Activated B cell treated with CpG ODN at 0.5 μM for 24 hours (primary cell): ENCODE measurements around the gene RNF130. TPM values are rescaled to one million over a fixed set of nuclear protein-coding genes. Genes with fewer than 3 reads are reported as not detected.

Experiments used
- ATAC-seq: fragments of 200-7000 bp; cut with Tn5 transposase; one replicate; pipeline ENCODE4 v1.10.0; 2021; ENCODE audit warnings: low read depth, mild to moderate bottlenecking, moderate library complexity
- CTCF ChIA-PET: fragments of 350-600 bp; sonication (Branson Sonifier 250); formaldehyde crosslinking; loops from one replicate; lab custom pipeline; 2021; ENCODE audit warnings: antibody characterized with exemption; lab: Charles Lee
- POLR2A ChIA-PET: fragments of 350-600 bp; sonication (Branson Sonifier 250); formaldehyde crosslinking; loops from one replicate; lab custom pipeline; 2021; ENCODE audit warnings: antibody characterized with exemption; lab: Charles Lee
- DNase-seq: peaks from one replicate; pipeline ENCODE4 v3.0.0; 2022
- H3K27ac Mint-ChIP-seq: one replicate; pipeline ENCODE4 v1.8.0; 2020; ENCODE audit warnings: mixed read lengths
- H3K27me3 Mint-ChIP-seq: one replicate; pipeline ENCODE4 v1.8.0; 2021; ENCODE audit warnings: mixed read lengths
- H3K36me3 Mint-ChIP-seq: one replicate; pipeline ENCODE4 v1.8.0; 2021; ENCODE audit warnings: low read depth, mixed read lengths
- H3K4me1 Mint-ChIP-seq: one replicate; pipeline ENCODE4 v1.8.0; 2021; ENCODE audit warnings: mixed read lengths
- H3K4me3 Mint-ChIP-seq: one replicate; pipeline ENCODE4 v1.8.0; 2020; ENCODE audit warnings: mild to moderate bottlenecking, mixed read lengths
- H3K9me3 Mint-ChIP-seq: one replicate; pipeline ENCODE4 v1.8.0; 2020; ENCODE audit warnings: mixed read lengths
- intact Hi-C: fragments of 100-400 bp; cut with micrococcal nuclease; formaldehyde crosslinking; loops from one replicate; pipeline ENCODE4 v1.15.1; 2024
- total RNA-seq: library from RNA; stranded (reverse); gene quantifications from 2 replicates; pipeline ENCODE4 v1.2.3, GENCODE V29; 2022
- TF ChIP-seq, protein P1 (sequence below): fragments of 200-600 bp; IDR thresholded peaks from one replicate; pipeline ENCODE4 v1.8.0; 2022; ENCODE audit warnings: antibody characterized with exemption, mild to moderate bottlenecking

RNF130 gene, protein sequence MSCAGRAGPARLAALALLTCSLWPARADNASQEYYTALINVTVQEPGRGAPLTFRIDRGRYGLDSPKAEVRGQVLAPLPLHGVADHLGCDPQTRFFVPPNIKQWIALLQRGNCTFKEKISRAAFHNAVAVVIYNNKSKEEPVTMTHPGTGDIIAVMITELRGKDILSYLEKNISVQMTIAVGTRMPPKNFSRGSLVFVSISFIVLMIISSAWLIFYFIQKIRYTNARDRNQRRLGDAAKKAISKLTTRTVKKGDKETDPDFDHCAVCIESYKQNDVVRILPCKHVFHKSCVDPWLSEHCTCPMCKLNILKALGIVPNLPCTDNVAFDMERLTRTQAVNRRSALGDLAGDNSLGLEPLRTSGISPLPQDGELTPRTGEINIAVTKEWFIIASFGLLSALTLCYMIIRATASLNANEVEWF
- total RNA-seq: 17.6 and 18.5 TPM in 2 replicates

DNA sequence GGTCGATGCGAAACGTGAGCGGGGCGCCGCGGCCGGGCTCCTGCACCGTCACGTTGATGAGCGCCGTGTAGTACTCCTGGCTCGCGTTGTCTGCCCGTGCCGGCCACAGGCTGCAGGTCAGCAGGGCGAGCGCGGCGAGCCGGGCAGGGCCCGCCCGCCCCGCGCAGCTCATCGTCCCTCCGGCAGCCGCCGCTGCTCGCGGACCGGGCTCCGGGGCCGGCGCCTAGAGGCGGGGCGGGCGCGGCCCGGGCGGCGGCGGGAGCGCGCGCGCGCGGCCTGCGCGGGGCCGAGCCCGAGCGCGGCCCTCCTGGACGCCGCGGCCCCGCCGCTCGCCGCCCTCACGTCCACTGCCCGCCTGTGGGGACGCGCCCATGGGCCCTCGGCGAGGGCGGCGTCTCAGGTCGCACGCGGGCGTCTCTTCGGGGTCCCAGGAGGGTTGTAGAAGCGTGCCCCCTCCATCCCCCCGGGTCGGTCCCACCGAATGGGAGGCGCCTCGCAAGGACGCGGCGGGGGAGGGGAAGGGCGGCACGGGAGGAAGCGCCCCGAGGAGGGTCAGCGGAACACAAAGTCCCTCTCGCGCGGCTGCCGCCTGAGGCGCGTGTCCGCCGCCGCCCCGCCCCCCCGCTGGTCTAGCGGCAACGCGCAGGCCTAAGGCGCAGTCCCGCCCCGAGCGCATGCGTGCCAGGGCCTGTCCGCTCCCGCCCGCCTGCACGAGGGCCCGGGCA lies at the start of gene RNF130:
RNF130 (minus strand) TSS at position 229 of the 725 bp plus-strand sequence; CDS start at position 172, 57 bp downstream.
- ATAC-seq (peak; percentile 83), DNase-seq (peak; percentile 91)
- Mint-ChIP-seq H3K4me1 (peaks cover 28% of the 10 kb centered on the region), H3K27ac (peak within 1 kb of the TSS; percentile 84), H3K27me3 (peaks cover 2% of the 10 kb centered on the region), H3K4me3 (peak within 1 kb of the TSS; percentile 89), H3K36me3 (no peaks in the 10 kb centered on the region), H3K9me3 (no peaks in the 10 kb centered on the region)
- intact Hi-C loops: loop anchor here (1.0 to 5.0 kb wide), 10 partner anchors 19 to 1444 kb away; partner anchors contain the start of genes CANX, CLK4, CNOT6 and MAPK9
- POLR2A ChIA-PET: interaction anchor here (1.0 kb wide), 1 partner anchor 448 kb away, joined by 3 read pairs; no protein-coding TSS in a partner anchor
- CTCF ChIA-PET: no interaction called here
- TF ChIP-seq, protein P1, sequence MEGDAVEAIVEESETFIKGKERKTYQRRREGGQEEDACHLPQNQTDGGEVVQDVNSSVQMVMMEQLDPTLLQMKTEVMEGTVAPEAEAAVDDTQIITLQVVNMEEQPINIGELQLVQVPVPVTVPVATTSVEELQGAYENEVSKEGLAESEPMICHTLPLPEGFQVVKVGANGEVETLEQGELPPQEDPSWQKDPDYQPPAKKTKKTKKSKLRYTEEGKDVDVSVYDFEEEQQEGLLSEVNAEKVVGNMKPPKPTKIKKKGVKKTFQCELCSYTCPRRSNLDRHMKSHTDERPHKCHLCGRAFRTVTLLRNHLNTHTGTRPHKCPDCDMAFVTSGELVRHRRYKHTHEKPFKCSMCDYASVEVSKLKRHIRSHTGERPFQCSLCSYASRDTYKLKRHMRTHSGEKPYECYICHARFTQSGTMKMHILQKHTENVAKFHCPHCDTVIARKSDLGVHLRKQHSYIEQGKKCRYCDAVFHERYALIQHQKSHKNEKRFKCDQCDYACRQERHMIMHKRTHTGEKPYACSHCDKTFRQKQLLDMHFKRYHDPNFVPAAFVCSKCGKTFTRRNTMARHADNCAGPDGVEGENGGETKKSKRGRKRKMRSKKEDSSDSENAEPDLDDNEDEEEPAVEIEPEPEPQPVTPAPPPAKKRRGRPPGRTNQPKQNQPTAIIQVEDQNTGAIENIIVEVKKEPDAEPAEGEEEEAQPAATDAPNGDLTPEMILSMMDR: no peak

DNA sequence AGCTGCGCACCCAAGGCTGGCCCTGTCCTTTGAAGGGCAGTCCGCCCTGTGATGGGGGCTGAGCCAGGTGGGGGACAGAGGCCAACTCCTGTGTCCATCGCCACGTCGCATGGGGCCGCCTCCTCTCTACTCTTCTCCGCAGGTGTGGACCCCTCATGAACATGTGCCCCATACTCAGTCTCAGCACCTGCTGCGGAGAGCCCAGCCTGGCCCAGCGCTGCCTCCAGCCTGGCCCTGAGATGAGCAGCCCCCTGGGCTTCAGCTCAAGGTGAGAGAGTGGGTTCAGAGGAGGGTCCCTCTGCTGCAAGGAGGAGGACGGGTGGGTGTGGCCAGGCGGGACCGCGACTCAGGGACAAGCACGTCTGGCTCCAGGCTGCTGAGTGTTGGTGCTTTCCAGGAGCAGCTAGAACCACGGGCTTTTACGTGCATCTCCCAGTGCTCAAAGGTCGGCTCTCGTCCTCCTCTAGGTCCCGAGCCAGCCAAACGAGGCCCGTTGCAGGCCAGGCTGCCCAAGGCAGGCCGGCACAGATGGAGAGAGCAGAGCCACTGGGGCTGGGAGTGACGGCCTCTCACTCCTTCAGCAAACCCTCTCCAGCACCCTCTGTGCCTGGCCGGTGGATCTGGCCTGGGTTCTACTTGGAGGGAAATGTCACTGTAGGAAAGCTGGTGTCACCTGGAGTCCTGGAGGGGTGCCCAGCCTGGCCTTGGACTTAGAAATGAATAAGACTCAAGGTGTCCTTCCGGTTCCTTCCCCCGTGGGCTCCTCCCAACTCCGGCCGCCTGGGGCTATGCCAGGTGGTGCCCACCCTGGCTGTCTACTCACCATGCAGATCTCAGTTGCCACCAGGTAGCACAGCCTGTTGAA lies 48.9 kb upstream of the RNF130 start:
- POLR2A ChIA-PET: no interaction called here
- H3K36me3 Mint-ChIP-seq: no peaks in the 10 kb centered on the region
- H3K27me3 Mint-ChIP-seq: peaks cover 2% of the 10 kb centered on the region
- CTCF ChIA-PET: no interaction called here
- H3K4me3 Mint-ChIP-seq: no peak overlapping the region
- TF ChIP-seq, protein P1: no peak
- no peak overlapping the region for H3K27ac Mint-ChIP-seq
- ATAC-seq (no peak), DNase-seq (no peak)
- no peaks in the 10 kb centered on the region for H3K4me1 Mint-ChIP-seq
- intact Hi-C loops: no loop called here
- H3K9me3 Mint-ChIP-seq: no peaks in the 10 kb centered on the region

DNA sequence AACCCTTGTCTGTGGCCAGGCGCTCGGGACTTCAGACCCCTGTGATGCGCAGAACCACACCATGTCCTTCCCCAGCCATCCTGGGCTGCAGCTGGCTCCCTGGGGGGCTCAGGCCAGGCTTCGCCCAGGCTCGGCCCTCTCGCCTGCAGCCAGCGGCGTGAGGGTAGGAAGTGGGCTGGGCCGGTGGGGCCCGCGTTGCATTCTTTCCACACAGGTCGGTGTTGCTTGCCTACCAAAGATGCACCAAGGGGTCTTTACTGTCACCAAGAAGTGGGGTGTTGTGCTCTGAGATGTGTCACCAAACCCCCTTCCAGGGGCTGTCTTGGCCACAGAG lies 48.3 kb upstream of the RNF130 start:
- intact Hi-C loops: no loop called here
- H3K36me3 Mint-ChIP-seq: no peaks in the 10 kb centered on the region
- H3K27me3 Mint-ChIP-seq: no peaks in the 10 kb centered on the region
- ATAC-seq: no peak
- TF ChIP-seq, protein P1: no peak
- CTCF ChIA-PET: no interaction called here
- POLR2A ChIA-PET: no interaction called here
- no peak overlapping the region for H3K4me3 Mint-ChIP-seq
- no peak for DNase-seq
- no peak overlapping the region for H3K27ac Mint-ChIP-seq
- H3K9me3 Mint-ChIP-seq: no peaks in the 10 kb centered on the region
- H3K4me1 Mint-ChIP-seq: no peaks in the 10 kb centered on the region

DNA sequence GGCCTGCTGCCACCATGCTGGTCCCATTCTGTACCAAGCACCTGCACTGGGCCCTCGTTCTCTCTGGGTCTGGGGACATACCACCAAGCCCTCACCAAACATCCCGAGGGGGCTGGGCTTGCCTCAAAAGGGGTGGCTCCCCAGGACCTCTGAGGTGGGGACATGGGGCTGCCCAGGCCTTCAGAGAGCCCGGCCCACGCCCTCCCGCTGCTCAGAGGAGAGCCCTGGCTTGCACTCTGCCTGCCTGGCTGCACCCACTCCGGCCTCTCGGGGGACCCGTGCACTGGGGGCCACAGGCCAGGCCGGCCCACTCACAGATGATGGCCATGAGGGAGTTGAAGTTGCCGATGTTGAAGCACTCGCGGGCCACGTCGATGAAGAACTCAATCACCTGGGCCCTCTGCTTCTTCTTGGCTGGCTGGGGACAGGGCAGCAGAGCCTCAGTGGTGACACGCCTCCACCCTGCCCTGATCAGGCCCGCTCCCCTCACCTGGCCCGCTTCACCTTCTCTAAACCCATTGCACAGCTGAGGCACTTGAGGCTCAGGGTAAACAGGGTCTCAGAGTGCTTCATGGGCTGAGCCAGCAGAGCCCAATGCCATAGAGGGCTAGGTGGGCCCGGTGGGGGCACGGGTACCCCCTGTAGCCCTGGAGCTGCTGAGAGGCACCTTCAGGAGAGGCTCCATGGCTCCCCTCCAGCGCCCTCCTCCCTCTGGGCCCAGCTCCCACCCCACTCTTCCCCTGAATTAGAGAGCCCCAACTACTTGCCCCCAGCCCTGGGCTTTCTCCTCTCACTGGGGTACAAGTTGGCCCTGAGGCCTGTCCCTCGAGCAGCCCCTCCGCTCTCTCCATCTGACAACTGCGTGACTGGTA lies 47.7 kb upstream of the RNF130 start:
- peak; percentile 8 for DNase-seq
- TF ChIP-seq, protein P1: no peak
- no peaks in the 10 kb centered on the region for H3K4me1 Mint-ChIP-seq
- H3K36me3 Mint-ChIP-seq: no peaks in the 10 kb centered on the region
- no peaks in the 10 kb centered on the region for H3K27me3 Mint-ChIP-seq
- no peaks in the 10 kb centered on the region for H3K9me3 Mint-ChIP-seq
- ChIA-PET CTCF (no interaction called here), POLR2A (no interaction called here)
- ATAC-seq: no peak
- intact Hi-C loops: no loop called here
- no peak overlapping the region for H3K27ac Mint-ChIP-seq
- no peak overlapping the region for H3K4me3 Mint-ChIP-seq
